GM13976 (cell line): ENCODE data around the gene ELL.
A peak's percentile ranks its signal among the peaks of the same experiment; 100 is the strongest.

Source experiments
- DNase-seq: peaks from one replicate; pipeline ENCODE4 v3.0.0; 2012; ENCODE audit warnings: low spot score
- in situ Hi-C: fragments of 300-500 bp; cut with MboI; formaldehyde crosslinking; loops from one replicate; pipeline ENCODE4 v1.12.0; 2022; ENCODE audit warnings: low sequenced_read_pairs, mixed read lengths, inconsistent platforms; ENCODE audit not compliant: unreplicated experiment
- TF ChIP-seq, protein P1 (sequence below): IDR thresholded peaks from 2 replicates; pipeline ENCODE4 v1.5.1; 2012; ENCODE audit warnings: borderline replicate concordance, mild to moderate bottlenecking; ENCODE audit not compliant: insufficient read depth; ENCODE audit errors: extremely low read depth, missing control alignments, control extremely low read depth

Gene ELL

DNA sequence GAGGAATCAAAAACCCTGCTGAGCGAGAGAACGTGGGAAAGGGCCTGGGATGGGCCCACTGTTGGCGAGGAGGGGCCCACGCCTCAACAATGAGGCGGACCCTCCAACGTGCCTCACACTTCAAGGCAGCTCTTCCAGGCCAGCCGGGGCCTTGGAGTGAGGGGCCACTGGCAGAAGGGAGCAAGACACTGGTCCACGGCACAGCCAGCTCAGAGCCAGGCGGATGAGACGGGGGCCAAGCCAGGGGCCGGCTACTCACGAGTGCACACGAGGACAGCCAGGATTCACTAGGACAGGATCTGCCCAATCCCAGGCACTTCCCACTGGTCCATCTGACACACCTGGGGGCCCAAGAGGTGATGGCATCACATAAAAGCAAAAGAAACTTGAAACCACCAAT, 20.5 kb downstream of the ELL start:
- in situ Hi-C loops = no loop called here
- TF ChIP-seq, protein P1, sequence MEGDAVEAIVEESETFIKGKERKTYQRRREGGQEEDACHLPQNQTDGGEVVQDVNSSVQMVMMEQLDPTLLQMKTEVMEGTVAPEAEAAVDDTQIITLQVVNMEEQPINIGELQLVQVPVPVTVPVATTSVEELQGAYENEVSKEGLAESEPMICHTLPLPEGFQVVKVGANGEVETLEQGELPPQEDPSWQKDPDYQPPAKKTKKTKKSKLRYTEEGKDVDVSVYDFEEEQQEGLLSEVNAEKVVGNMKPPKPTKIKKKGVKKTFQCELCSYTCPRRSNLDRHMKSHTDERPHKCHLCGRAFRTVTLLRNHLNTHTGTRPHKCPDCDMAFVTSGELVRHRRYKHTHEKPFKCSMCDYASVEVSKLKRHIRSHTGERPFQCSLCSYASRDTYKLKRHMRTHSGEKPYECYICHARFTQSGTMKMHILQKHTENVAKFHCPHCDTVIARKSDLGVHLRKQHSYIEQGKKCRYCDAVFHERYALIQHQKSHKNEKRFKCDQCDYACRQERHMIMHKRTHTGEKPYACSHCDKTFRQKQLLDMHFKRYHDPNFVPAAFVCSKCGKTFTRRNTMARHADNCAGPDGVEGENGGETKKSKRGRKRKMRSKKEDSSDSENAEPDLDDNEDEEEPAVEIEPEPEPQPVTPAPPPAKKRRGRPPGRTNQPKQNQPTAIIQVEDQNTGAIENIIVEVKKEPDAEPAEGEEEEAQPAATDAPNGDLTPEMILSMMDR = no peak
- no peak for DNase-seq

DNA sequence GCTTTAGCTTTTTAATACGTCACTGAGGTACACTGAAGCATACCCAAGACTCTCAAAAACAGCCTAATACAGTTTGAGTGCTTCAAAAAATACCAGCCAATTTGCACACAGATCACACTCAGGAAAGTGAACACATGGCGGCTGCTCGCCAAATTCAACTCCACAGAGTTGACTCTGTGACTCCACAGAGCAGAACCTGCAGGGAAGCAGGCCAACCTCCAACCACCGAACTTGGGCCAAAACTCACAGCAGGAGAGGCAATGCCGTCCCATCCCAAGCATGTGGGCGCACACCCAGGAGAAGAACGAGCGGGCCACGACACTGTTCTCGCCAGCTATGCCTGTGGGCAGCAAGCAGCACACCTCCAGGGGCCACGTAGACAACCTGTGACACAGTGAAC, 21.1 kb downstream of the ELL start:
- TF ChIP-seq, protein P1 = no peak
- in situ Hi-C loops = no loop called here
- DNase-seq = no peak

DNA sequence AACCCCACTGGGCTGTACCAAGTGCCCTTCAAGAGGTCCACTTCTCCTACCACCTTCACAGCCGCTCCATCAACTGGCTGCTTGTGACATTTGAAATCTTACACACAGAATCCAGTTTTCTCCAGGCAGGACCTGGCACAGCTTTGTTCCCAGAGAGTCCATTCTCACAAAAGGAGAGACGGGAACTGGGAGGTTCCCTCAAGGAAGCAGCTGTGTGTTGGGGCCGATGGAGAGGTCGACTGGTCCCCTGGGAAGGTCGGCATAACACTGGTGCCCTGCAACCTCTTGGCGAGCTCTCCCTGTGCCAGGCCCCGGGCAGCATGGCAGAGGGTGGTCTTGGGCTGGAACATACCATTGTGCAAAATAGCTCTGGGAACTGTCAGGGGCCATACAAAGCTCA, 21.5 kb downstream of the ELL start:
- DNase-seq = no peak
- TF ChIP-seq, protein P1 = no peak
- in situ Hi-C loops = no loop called here

DNA sequence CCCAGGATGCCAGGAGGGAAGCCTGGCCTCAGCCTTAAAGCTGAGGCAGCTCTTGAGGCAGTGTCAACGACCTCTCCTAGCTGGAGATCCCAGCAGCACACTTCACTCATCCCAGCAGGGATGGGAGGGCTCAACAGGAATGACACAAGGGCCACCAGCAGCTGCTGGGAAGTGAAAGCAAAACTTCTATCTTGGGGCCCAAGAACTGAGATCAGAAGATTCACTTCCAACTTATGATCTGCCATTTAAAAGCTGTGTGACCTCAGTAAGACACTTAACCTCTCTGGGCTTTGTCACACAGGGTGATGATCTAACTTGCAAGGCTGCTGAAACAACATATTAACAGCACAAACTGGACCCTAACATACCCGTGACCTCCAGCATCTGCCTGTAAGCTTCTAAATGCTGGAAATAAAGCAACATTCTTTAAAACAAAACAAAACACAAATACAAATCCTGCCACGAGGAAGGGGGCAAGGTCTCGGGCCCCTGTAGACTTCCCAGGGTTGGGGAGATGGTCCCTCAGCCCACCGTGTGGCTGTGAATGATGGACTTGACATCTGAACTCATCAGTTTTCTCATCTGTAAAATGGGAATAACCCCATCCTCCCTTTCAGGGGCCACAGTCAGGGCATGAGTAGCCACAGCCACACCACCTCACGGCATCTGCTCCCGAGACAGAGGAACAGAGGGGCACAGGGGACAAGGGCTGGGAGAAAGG, 22.7 kb downstream of the ELL start:
- in situ Hi-C loops = no loop called here
- TF ChIP-seq, protein P1 = no peak
- DNase-seq = no peak

DNA sequence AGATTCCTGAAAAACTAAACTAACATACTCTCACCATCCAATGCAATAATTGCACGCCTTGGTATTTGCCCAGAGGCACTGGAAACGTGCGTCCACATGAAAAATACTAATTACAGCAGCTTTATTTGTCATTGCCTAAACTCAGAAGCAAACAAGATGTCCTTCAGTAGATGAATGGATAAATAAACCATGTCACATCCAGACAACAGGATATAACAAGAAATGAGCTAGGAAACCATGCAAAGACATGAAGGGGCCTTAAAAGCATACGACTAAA, 25.0 kb downstream of the ELL start:
- in situ Hi-C loops = no loop called here
- TF ChIP-seq, protein P1 = no peak
- DNase-seq = no peak

DNA sequence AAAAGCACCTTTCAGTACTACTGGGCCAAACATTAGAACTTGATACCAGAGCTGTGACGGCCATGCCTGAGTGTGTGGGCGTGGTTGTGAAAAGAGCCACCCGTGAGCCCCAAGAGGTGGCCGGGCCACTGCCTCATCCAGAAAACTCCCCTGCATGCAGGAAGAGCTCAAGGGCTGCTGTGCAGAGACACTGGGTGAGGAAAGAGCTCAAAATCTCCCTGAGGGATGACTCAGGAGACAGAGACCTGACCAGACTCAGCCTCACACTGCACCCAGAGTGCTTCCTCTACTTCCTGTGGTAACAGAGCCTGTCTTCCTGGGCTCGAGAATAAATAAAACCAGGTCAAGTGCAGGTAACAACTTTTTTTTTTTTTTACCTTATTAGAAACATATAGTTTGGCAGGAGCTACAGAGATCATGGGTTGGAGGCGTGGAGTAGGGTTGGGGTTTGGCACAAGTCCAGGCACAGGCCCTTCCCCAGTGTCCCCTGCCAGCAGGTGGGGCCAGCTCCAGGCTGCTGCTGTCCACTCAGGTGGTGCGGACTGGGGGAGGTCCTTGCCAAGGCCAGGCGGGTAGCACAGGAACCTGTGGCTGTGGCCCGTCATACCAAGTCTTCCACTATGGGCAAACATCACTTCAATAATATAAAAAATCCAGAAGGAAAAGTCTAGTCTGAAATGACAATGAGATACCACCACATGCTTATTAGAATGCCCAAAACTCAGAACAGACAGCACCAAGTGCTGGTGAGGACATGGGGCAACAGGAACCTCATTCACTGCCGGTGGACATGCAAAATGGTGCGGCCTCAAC, 25.5 kb downstream of the ELL start:
- TF ChIP-seq, protein P1 = peak; percentile 4
- in situ Hi-C loops = no loop called here
- peak; percentile 75 for DNase-seq
